Transverse colon (tissue), 4 donors: ENCODE results near the gene RNF25.

Source experiments
- EP300 ChIP-seq: sonication (generic); formaldehyde crosslinking; IDR thresholded peaks from one replicate; pipeline ENCODE4 v1.6.1; 2017; ENCODE audit warnings: antibody characterized with exemption, low read depth
- POLR2A ChIP-seq: fragments of 450-650 bp; IDR thresholded peaks from one replicate; pipeline ENCODE4 v1.6.1; 2016; ENCODE audit warnings: antibody characterized with exemption, mild to moderate bottlenecking, moderate library complexity
- POLR2AphosphoS5 ChIP-seq, 3 donors: sonication (generic); formaldehyde crosslinking; IDR thresholded peaks; one replicate each; pipeline ENCODE4 v1.6.1; 2016; ENCODE audit warnings: antibody characterized with exemption in 3 of 3
- TF ChIP-seq, protein P1 (sequence below), 5 experiments: fragments of 200-600 bp in 3 of 5; fragments of 450-650 bp in 2 of 5; sonication (generic) in 3 of 5; IDR thresholded peaks; 1 replicate in 2 of 5; 2 replicates in 3 of 5; pipeline ENCODE4 v1.5.1; 2016 to 2017; ENCODE audit warnings: antibody characterized with exemption in 5 of 5, inconsistent platforms in 3 of 5, mild to moderate bottlenecking in 2 of 5, moderate library complexity in 1 of 5

DNA sequence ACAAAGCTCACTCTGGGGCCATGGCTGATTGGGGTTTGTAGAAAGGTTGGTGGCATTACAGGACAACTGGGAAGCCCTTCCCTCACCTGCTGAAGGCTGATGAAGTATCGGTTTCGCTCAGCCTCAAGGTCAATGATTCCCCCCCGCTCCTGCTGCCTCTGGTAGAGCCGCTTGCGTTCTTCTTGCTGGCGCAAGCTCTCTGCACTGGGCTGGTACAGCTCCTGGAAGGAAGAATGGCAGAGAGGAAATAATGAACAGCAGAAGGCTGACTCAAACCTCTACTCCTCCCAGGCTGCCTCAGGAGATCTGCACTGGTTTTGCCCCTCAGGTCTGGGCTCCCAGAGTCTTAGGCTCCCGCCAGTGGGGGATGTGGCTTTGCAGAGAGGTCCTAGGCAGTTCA lies 7.1 kb downstream of the RNF25 start:
- TF ChIP-seq, protein P1, sequence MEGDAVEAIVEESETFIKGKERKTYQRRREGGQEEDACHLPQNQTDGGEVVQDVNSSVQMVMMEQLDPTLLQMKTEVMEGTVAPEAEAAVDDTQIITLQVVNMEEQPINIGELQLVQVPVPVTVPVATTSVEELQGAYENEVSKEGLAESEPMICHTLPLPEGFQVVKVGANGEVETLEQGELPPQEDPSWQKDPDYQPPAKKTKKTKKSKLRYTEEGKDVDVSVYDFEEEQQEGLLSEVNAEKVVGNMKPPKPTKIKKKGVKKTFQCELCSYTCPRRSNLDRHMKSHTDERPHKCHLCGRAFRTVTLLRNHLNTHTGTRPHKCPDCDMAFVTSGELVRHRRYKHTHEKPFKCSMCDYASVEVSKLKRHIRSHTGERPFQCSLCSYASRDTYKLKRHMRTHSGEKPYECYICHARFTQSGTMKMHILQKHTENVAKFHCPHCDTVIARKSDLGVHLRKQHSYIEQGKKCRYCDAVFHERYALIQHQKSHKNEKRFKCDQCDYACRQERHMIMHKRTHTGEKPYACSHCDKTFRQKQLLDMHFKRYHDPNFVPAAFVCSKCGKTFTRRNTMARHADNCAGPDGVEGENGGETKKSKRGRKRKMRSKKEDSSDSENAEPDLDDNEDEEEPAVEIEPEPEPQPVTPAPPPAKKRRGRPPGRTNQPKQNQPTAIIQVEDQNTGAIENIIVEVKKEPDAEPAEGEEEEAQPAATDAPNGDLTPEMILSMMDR (IDR thresholded peaks at IDR 0.05): no peak
- TF ChIP-seq POLR2A (no peak), EP300 (no peak), POLR2AphosphoS5 (IDR thresholded peaks at IDR 0.05) (no peak)
